Muscle of arm (tissue), 12 donors: ENCODE results near the gene HDAC3. TPM values are rescaled to one million over a fixed set of nuclear protein-coding genes. Genes with fewer than 3 reads are reported as not detected.
A peak's percentile ranks its signal among the peaks of the same experiment; 100 is the strongest.
"Not testable (repeated sequence)": the region's sequence is repeated elsewhere in the genome, so short reads cannot be mapped to it uniquely, and the experiment has no call there.

Experiments
- DNase-seq: peaks from one replicate; pipeline ENCODE4 v3.0.0-alpha.2; 2013
- polyA plus RNA-seq, 12 donors: library from polyadenylated mRNA; unstranded; fragments of 120-200 nt; gene quantifications; one replicate each; pipeline ENCODE4 v1.2.1, GENCODE V29; 2013; ENCODE audit not compliant: insufficient read length in 12 of 12

HDAC3 gene
- polyA plus RNA-seq, 12 donors = 36.9 to 87.4 (median 51.4) TPM; not detected in 1

- DNase-seq = peak; percentile 43
Observed at GRCh38 chr5:141637767-141638419, 1.2 kb upstream of the HDAC3 start.

DNA sequence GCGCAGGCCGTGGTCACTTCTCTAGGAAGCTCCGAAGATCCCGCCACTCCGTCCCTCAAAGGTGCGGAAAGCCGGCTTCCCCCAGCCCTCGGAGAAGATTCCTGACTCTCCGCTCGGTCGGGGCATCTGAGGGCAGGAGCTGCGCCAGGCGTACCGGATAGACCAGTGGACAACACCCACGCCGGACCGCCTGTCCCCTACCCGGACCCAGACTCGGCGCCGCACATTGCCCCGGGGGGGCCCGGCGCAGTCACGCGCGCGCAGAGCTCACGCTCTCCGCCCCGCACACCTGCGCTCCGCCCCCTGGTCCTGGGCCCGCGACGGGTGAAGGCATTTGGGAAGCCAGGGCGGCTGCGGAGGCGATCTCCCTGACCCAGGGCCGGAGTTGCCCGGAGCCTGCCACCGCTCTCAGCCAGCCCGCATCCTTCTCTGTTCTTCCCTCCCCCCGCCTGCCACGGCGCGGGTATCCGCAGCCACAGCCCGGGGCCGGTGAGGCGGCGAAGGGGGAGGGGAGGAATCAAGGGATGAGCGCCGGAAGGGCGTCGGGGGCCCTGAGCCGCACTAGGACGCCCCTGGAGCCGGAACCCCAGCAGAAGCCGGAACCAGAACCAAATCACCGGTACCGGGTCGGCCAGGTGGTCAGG lies 596 bp upstream of the HDAC3 start:
- DNase-seq = no peak

DNA sequence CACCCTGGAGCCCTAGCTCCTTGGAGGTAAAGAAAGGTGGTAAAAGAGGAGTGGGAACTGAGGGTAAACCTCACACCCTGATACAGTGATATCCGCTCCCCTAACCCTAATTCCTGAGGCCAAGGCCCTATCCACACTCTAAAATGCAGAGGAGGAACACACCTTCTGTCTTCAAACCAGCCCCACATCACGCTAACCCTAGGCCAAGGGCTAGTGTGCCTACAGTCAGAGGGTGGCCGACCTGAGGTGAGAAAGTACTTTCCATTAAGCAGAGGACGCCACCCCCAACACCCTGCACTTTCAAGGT lies 590 bp downstream of the HDAC3 start:
- no peak for DNase-seq

DNA sequence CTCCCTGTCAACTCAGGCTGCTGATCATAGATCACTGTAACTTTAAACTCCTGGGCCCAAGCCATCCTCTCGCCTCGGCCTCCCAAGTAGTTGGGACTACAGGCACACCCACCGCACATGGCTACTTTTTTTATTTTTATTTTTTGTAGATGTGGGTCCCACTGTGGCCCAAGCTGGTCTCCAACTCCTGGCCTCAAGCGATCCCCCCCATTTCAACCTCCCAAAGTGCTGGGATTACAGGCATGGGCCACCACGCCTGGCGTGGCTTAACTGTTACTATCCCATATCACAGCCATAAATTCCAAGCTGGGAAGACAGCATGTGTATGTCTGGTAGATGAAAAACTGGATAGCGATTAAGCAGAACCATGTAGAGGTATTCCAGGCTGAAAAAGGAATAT lies 1.0 kb downstream of the HDAC3 start:
- no peak for DNase-seq

DNA sequence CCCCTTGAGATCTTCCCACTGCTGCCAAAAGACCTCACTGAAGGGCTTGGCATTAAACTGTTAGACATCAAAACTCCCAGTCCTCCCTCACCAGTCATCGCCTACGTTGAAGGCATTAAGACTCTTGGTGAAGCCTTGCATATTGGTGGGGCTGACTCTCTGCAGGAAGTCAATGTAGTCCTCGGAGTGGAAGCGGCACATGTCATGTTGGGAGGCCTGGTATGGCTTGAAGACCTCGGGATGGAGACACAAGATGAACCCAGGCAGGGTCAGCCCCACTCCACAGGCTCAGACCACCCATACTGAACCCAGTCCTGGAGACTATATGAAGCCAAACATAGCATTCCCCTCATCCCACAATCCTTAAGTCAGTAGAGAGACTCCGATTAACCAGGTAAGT lies 1.9 kb downstream of the HDAC3 start:
- DNase-seq = no peak

DNA sequence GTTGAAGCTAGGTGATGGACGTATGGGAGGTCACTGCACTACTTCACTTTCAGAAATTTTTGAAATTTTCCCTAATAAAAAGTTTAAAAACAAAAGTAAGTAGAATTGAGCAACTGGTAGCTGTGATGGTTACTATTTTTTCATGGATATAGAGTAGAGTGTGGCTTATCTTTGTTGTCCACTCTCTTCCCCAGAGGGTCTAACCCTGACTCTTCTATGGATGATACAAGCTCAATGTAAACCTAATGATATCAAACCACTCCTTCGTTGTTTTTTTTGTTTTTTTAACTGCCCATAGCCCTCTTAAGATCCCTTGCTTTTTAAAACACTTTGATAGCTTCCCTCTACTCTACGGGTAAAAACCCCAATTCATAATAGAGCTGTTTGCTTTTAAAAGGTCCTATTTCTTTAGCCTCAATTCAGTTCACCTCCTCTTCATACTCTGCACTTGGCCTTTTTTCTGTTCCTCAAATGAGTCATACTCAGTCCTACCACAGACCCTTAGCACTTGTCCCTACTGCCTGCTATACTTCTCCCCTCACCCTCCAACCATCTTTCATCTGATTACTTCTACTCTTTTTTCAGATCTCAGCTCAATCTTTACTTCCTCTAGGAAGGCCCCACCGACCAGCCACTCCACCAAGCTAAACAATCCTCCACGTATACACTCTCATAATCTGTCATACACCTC lies 2.6 kb downstream of the HDAC3 start:
- DNase-seq = no peak

GRCh38 chr5:141632650-141633049 lies 4.0 kb downstream of the HDAC3 start:
- DNase-seq = no peak

DNA sequence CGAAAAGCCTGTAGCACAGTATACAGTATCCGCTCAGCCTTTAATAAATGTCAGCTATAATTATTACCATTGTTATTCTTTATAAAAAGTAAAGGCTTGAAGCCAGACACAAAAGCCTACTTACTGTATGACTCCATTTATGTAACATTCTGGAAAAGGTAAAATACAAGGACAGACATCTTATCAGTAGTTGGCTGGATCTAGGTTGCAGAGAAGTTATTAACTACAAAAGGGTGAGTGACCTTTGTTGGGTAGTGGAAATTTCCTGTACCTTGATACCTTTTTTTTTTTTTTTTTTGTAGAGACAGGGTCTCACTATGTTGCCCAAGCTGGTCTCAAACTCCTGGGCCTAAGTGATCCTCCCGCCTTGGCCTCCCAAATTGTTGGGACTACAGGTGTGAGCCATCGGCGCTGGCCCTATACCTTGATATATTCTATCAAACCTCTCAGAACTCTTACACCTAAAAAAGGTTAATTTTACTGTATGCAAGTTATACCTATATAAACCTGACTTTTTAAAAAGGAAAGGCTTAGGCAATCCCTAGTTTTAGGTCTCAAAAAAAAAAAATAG lies 6.0 kb downstream of the HDAC3 start:
- DNase-seq = no peak

GRCh38 chr5:141628175-141628788 lies 8.4 kb downstream of the HDAC3 start:
- DNase-seq = no peak

DNA sequence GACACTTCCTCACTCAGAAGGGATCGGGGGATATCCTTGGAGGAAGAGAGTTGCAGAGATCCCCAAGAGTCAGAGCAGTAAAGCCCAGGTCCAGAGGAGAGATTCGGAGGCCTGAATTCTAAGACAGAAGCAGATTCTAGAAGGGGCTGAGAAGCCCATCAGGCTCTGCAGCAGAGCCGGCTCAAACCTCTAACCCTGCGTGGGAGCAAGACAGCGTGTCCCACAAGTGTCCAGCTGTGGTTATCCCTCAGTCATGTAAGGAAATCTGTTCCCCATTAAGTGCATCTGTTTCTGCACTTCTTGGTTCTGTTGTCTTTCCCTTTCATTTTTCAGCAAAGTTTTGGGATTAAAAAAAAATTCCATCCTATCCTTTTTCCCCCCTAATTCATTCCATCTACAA lies 13.0 kb downstream of the HDAC3 start:
- DNase-seq = no peak

GRCh38 chr5:141623186-141623585 lies 13.5 kb downstream of the HDAC3 start:
- no peak for DNase-seq

GRCh38 chr5:141618804-141619554 lies 17.7 kb downstream of the HDAC3 start, which contains the start of gene DIAPH1:
Gene DIAPH1, minus strand, starts transcription at chr5:141619000. Its CDS starts 86 bp downstream, at chr5:141618914.
- DNase-seq = peak; percentile 94

- no peak for DNase-seq
Observed at GRCh38 chr5:141618030-141618803, 18.4 kb downstream of the HDAC3 start.

- DNase-seq = no peak
Observed at GRCh38 chr5:141617682-141618029, 19.0 kb downstream of the HDAC3 start.

GRCh38 chr5:141617128-141617527 lies 19.5 kb downstream of the HDAC3 start:
- no peak for DNase-seq

DNA sequence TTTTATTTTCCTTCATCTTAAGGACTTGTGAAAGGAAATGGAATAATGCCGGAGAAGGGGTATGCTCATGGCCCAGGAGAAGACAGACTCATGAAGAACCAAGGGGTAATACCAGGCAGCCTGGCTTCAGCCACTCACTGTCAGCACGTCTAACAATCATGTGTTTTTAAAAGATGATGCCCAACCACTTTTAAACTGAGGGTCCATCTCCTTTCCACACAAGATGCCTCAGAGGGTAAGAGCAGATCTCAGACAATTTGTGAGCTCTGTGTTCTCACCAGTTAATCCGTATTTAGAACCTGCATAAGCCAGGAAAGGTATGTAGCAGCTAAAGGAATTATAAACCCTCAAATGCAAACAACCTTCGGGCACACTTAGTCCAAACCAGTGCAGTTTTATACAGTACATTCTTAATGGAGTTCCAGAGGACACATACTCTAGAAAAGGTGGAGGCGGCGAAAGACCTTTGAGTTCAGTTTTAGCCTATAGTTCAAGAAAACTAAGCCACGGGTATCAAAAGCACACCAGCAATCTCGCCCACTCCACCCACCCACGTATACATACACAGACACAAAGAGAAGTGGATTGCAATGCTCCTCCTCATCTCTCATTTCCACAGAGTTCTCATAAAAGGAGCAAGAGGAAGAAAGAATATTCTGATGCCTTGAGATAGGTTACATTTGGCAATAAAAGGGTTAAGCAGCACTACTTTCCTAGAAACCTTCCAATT lies 20.5 kb downstream of the HDAC3 start:
- DNase-seq = no peak

DNA sequence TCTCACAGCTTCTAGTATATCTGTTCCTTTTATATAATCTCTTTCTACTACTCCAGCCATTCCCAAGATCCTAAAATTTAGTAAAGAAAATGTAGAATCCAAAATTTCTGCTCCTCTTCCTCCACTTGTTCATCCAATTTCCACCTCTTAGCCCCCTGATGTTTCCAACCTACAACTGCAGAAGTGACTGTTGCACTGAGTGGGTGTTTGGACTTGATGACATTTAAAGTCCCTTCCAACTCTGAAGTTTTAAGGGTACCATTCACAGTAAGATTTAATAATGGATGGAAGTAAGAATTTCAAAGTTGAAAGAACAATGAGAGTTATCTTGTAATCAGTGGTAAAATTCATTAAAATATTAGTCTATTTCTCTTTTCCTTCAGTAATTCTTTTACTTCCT lies 23.3 kb downstream of the HDAC3 start:
- no peak for DNase-seq

DNA sequence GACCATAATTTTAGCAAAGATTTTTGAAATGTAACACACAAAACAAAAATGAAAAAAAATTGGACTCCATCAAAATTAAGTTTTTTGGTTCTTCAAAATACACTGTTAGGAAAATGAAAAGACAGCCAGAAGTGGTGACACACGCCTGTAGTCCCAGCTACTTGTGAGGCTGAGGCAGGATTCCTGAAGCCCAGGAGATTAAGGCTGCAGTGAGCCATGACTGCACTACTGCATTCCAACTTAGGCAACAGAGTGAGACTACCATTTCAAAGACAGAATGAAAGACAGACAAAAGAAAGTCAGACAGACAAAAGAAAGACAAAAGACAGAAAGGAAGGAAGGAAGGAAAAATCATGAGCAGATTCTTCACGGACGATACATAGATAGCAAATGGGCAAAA lies 25.4 kb downstream of the HDAC3 start:
- DNase-seq = no peak

DNA sequence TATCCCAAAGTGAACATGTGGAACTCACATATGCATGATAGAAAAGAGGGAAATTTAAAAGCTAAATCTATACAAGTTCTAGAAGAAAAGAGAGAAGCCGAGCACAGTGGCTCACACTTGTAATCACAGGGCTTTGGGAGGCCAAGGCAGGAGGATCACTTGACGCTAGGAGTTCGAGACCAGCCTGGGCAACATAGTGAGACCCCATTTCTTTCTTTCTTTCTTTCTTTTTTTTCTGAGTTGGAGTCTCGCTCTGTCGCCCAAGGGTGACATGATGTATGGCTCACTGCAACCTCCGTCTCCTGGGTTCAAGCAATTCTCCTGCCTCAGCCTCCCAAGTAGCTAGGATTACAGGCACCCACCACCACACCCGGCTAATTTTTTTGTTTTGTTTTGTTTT lies 26.7 kb downstream of the HDAC3 start:
- not testable (repeated sequence) for DNase-seq

DNA sequence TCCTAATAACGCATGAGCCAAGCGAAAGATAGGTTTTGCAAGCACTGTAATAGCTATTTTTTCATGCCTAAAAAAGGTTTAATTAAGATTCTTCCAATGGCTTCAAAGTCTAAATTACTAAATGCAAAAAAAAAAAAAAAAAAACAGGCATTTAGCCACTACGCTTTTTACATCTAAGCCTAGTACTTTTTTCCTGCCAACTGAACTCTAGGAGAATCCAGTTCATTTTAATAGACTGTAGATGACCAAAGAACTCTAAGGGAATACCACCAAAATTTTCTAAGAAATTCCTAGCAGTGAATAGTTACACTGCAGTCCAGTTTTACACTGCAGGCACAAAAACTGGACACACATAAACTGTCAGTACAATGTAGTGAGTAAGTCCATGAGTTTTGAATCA lies 27.6 kb downstream of the HDAC3 start:
- DNase-seq = no peak
